ENCODE results near the gene ALK.

The ALK gene

DNA sequence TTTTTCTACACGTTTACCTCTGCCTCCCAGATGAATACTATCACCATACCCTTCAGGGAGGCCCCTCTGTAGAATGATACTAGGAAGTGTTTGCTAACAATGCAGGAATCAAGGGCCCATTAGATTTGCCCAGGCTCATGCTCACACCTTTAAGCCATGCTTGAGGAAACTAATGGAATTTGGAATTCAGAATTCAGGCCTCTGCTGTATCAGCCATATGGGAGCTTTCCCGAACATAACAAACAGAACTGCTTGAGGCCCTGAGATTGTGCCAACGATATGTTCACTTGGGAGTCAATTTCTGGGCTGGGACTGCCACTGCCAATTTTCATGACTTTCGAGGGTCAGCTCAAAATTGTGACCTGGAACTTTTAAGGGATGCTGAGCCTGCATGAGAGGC, 523.7 kb downstream of the ALK start:
- TF ChIP-seq NFIC (IDR thresholded peaks at IDR 0.05) (no peak), ZBTB7A (IDR thresholded peaks at IDR 0.05; ENCODE audit: low read depth) (no peak), TCF12 (IDR thresholded peaks at IDR 0.05; ENCODE audit: low read depth) (no peak), CREB1 (IDR thresholded peaks at IDR 0.05; ENCODE audit: low read depth) (no peak), EGR1 (IDR thresholded peaks at IDR 0.05) (no peak), TEAD4 (IDR thresholded peaks at IDR 0.05) (no peak), FOXM1 (IDR thresholded peaks at IDR 0.05; ENCODE audit: borderline replicate concordance, low read depth) (no peak), EP300 (IDR thresholded peaks at IDR 0.05; ENCODE audit: borderline replicate concordance) (no peak), YY1 (IDR thresholded peaks at IDR 0.05; ENCODE audit: low read depth) (no peak), CEBPB (IDR thresholded peaks at IDR 0.05) (no peak), TAF1 (IDR thresholded peaks at IDR 0.05; ENCODE audit: low read depth) (no peak)
- TF ChIP-seq, protein P1, sequence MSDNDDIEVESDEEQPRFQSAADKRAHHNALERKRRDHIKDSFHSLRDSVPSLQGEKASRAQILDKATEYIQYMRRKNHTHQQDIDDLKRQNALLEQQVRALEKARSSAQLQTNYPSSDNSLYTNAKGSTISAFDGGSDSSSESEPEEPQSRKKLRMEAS (IDR thresholded peaks at IDR 0.05), result no peak
- TF ChIP-seq, protein P2, sequence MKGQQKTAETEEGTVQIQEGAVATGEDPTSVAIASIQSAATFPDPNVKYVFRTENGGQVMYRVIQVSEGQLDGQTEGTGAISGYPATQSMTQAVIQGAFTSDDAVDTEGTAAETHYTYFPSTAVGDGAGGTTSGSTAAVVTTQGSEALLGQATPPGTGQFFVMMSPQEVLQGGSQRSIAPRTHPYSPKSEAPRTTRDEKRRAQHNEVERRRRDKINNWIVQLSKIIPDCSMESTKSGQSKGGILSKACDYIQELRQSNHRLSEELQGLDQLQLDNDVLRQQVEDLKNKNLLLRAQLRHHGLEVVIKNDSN (IDR thresholded peaks at IDR 0.05), result no peak
- TF ChIP-seq, protein P3, sequence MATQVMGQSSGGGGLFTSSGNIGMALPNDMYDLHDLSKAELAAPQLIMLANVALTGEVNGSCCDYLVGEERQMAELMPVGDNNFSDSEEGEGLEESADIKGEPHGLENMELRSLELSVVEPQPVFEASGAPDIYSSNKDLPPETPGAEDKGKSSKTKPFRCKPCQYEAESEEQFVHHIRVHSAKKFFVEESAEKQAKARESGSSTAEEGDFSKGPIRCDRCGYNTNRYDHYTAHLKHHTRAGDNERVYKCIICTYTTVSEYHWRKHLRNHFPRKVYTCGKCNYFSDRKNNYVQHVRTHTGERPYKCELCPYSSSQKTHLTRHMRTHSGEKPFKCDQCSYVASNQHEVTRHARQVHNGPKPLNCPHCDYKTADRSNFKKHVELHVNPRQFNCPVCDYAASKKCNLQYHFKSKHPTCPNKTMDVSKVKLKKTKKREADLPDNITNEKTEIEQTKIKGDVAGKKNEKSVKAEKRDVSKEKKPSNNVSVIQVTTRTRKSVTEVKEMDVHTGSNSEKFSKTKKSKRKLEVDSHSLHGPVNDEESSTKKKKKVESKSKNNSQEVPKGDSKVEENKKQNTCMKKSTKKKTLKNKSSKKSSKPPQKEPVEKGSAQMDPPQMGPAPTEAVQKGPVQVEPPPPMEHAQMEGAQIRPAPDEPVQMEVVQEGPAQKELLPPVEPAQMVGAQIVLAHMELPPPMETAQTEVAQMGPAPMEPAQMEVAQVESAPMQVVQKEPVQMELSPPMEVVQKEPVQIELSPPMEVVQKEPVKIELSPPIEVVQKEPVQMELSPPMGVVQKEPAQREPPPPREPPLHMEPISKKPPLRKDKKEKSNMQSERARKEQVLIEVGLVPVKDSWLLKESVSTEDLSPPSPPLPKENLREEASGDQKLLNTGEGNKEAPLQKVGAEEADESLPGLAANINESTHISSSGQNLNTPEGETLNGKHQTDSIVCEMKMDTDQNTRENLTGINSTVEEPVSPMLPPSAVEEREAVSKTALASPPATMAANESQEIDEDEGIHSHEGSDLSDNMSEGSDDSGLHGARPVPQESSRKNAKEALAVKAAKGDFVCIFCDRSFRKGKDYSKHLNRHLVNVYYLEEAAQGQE (IDR thresholded peaks at IDR 0.05; ENCODE audit: low read depth), result no peak

DNA sequence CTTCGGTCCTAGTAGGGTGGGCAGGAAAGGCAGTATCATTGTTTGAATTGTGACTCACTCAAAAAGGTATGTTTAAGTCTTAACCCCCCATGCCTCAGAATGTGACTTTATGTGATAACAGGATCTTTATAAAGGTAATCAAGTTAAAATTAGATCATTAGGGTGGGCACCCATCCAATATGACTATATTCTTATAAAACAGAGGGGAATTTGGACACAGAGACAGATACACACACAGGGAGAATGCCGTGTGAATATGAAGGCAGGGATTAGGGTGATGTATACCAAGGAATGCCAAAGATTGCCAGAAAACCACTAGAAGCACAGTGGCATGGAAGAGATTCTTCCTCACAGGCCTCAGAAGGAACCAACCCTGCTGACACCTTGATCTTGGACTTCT, 524.3 kb downstream of the ALK start:
- TF ChIP-seq FOXM1 (IDR thresholded peaks at IDR 0.05; ENCODE audit: borderline replicate concordance, low read depth) (no peak), CEBPB (IDR thresholded peaks at IDR 0.05) (no peak), TCF12 (IDR thresholded peaks at IDR 0.05; ENCODE audit: low read depth) (no peak)
- TF ChIP-seq, protein P3 (IDR thresholded peaks at IDR 0.05; ENCODE audit: low read depth), result no peak
- TF ChIP-seq, protein P2 (IDR thresholded peaks at IDR 0.05), result no peak

DNA sequence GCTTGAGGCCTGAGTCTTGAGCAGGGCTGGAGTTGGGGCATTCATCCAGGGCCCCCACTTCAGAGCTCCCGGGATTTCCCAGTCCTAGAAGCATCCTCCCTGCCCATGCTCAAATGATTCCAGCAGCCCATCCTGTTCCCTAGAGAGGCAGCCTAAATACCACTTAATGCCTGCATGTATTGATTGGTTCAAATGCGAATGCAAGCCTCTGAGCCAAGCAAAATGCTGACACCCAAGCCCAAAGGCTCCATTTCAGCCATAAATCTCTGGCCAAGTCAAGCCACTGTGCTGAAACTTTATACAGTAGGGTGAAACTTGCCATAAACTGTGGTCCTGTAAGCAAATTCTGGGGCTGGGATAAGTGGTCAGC, 526.4 kb downstream of the ALK start:
- TF ChIP-seq, protein P3 (IDR thresholded peaks at IDR 0.05; ENCODE audit: low read depth), result no peak
- TF ChIP-seq ZBTB7A (IDR thresholded peaks at IDR 0.05; ENCODE audit: low read depth) (no peak), NFIC (IDR thresholded peaks at IDR 0.05) (no peak), FOXM1 (IDR thresholded peaks at IDR 0.05; ENCODE audit: borderline replicate concordance, low read depth) (no peak), RAD21 (IDR thresholded peaks at IDR 0.05; ENCODE audit: low read depth) (no peak), YY1 (IDR thresholded peaks at IDR 0.05; ENCODE audit: low read depth) (no peak), EP300 (IDR thresholded peaks at IDR 0.05; ENCODE audit: borderline replicate concordance) (no peak), CREB1 (IDR thresholded peaks at IDR 0.05; ENCODE audit: low read depth) (no peak), TAF1 (IDR thresholded peaks at IDR 0.05; ENCODE audit: low read depth) (no peak), TEAD4 (IDR thresholded peaks at IDR 0.05) (no peak), EGR1 (IDR thresholded peaks at IDR 0.05) (no peak), CEBPB (IDR thresholded peaks at IDR 0.05) (no peak), TCF12 (IDR thresholded peaks at IDR 0.05; ENCODE audit: low read depth) (no peak)
- TF ChIP-seq, protein P2 (IDR thresholded peaks at IDR 0.05), result no peak
- TF ChIP-seq, protein P1 (IDR thresholded peaks at IDR 0.05), result no peak

DNA sequence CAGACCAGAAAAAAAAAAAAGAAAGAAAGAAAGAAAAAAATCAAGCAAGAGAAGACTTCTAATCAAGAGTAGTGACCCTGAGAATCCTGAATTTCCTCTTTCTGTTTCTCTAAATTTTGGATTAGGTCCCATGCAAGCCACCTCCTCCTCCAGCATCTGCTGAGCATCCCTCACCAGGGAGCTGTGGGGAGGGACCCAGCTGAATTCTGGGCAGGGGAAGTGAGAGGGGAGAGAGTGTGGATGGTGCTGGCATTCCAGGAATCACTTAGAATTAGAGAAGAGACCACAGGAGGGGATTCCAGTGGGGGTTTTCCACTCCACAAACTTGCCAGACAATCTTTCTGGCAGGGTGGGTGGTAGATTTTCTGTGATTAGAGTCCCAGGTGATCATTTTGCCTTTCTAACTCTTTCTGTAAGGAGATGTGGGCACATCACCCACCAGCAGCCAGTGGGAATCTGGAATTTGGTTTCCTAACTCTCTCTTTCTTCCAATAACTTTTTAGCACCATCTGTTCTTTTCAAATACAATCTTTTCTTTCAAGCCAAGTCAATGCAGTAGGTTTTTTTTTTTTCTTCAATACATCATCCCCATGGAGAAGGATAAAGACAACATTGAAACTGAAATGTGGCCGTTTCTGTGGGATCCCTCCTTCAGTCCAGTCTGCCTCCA, 526.9 kb downstream of the ALK start:
- TF ChIP-seq CREB1 (IDR thresholded peaks at IDR 0.05; ENCODE audit: low read depth) (no peak), FOXM1 (IDR thresholded peaks at IDR 0.05; ENCODE audit: borderline replicate concordance, low read depth) (no peak), TAF1 (IDR thresholded peaks at IDR 0.05; ENCODE audit: low read depth) (no peak), TCF12 (IDR thresholded peaks at IDR 0.05; ENCODE audit: low read depth) (no peak), NFIC (IDR thresholded peaks at IDR 0.05) (no peak), YY1 (IDR thresholded peaks at IDR 0.05; ENCODE audit: low read depth) (no peak)
- TF ChIP-seq, protein P2 (IDR thresholded peaks at IDR 0.05), result no peak

All from Ishikawa (cell line).